DMS153 treated with DMSO at 0.1 percent for 48 hours (cell line): ENCODE measurements around the gene LIN7C.

Experiments used
- DNase-seq: peaks from one replicate; lab custom pipeline; 2025; ENCODE audit not compliant: unreplicated experiment; lab: John Stamatoyannopoulos, UW

Gene LIN7C

GRCh38 chr11:27470826-27471588, 35.6 kb downstream of the LIN7C start:
- DNase-seq: no peak

GRCh38 chr11:27470166-27470565, 36.4 kb downstream of the LIN7C start:
- DNase-seq: no peak

GRCh38 chr11:27468995-27469695, 37.4 kb downstream of the LIN7C start:
- DNase-seq: no peak

- no peak for DNase-seq
These were observed 38.2 kb downstream of the LIN7C start for GRCh38 chr11:27468209-27468994.

- DNase-seq: no peak
These were observed 39.2 kb downstream of the LIN7C start for GRCh38 chr11:27467181-27467913.

- no peak for DNase-seq
These were observed 40.2 kb downstream of the LIN7C start for GRCh38 chr11:27466363-27466762.

- DNase-seq: no peak
These were observed 40.9 kb downstream of the LIN7C start for GRCh38 chr11:27465629-27466028.

- no peak for DNase-seq
These were observed 41.7 kb downstream of the LIN7C start for GRCh38 chr11:27464909-27465308.

GRCh38 chr11:27464289-27464696, 42.3 kb downstream of the LIN7C start:
- no peak for DNase-seq

- DNase-seq: no peak
These were observed 44.0 kb downstream of the LIN7C start for GRCh38 chr11:27462543-27462942.

- DNase-seq: no peak
These were observed 46.2 kb downstream of the LIN7C start for GRCh38 chr11:27460158-27460978.

GRCh38 chr11:27459191-27459590, 47.4 kb downstream of the LIN7C start:
- DNase-seq: no peak

- DNase-seq: no peak
These were observed 48.4 kb downstream of the LIN7C start for GRCh38 chr11:27458182-27458581.

- DNase-seq: no peak
These were observed 49.7 kb downstream of the LIN7C start for GRCh38 chr11:27456795-27457329.

GRCh38 chr11:27456140-27456794, 50.3 kb downstream of the LIN7C start:
- DNase-seq: no peak

- DNase-seq: no peak
These were observed 50.9 kb downstream of the LIN7C start for GRCh38 chr11:27455667-27456066.

- no peak for DNase-seq
These were observed 52.9 kb downstream of the LIN7C start for GRCh38 chr11:27453701-27454100.

- no peak for DNase-seq
These were observed 54.4 kb downstream of the LIN7C start for GRCh38 chr11:27452147-27452546.

GRCh38 chr11:27451244-27451965, 55.2 kb downstream of the LIN7C start:
- DNase-seq: no peak
